GDM1 (cell line): ENCODE results near the gene CTSD.

Experiments
- DNase-seq: peaks from one replicate; lab custom pipeline; 2025; lab: John Stamatoyannopoulos, UW

Gene CTSD

GRCh38 chr11:1782831-1783724, 19.4 kb upstream of the CTSD start:
- no peak for DNase-seq

GRCh38 chr11:1782031-1782590, 18.4 kb upstream of the CTSD start:
- DNase-seq: no peak

DNA sequence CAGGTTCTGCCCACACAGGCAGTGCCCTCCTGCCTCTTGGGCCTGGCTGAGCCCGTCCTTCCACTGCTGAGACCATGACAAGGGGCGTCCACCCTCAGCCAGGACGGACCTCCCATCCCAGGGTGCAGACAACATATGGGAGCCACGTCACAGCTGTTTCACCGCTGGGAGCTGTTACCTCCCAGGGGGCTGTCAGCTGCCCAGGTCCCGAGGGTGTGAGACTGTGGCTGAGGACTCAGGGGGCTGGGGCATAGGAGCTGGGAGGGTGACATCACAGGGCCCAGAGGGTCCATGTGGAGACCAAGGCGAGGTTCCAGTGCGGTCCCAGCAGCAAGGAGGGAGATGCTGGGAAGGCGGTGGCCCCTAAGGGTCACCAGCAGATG, 17.9 kb upstream of the CTSD start:
- no peak for DNase-seq

- peak; percentile 48 for DNase-seq
Measured at GRCh38 chr11:1780700-1781592, 17.2 kb upstream of the CTSD start.

- DNase-seq: no peak
Measured at GRCh38 chr11:1779806-1780699, 16.3 kb upstream of the CTSD start.

- no peak for DNase-seq
Measured at GRCh38 chr11:1779034-1779805, 15.5 kb upstream of the CTSD start.

DNA sequence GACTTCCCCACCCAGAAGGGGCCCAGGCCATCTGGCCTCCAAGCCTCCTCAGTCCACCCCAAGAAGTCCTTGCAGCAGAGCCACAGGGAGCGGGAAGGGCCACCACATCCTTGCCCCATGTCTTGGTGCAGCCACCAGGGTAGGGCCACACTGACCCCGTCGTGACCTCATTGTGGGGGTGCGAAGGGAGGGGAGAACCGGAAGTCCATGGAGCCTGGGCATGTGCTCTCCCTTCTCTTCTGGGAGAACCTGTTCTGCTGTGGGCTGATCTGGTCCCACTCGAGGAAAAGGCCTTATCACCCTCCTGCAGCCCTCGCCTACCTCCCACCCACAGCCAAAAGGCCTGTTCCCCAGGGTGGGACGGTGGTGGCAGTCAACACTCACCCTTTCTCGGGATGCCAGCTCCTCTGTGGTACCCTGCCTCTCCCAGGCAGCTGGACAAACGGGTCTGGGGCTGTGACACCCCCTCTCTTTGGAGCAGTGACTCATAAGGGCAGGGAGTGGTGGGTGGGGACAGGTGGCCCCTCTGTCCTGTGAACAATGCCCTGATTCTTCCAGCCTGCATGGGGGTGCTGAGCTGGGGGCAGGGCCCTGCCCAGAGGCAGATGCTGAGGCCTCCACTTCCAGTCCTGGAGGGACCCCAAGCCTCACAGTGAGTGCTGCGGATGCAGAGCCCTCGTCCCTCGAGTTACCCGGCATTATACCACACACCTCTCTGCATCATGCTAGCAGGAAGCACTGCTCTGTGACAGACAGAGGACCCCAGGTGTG, 14.6 kb upstream of the CTSD start:
- DNase-seq: no peak

GRCh38 chr11:1777737-1778136, 14.0 kb upstream of the CTSD start:
- DNase-seq: no peak

DNA sequence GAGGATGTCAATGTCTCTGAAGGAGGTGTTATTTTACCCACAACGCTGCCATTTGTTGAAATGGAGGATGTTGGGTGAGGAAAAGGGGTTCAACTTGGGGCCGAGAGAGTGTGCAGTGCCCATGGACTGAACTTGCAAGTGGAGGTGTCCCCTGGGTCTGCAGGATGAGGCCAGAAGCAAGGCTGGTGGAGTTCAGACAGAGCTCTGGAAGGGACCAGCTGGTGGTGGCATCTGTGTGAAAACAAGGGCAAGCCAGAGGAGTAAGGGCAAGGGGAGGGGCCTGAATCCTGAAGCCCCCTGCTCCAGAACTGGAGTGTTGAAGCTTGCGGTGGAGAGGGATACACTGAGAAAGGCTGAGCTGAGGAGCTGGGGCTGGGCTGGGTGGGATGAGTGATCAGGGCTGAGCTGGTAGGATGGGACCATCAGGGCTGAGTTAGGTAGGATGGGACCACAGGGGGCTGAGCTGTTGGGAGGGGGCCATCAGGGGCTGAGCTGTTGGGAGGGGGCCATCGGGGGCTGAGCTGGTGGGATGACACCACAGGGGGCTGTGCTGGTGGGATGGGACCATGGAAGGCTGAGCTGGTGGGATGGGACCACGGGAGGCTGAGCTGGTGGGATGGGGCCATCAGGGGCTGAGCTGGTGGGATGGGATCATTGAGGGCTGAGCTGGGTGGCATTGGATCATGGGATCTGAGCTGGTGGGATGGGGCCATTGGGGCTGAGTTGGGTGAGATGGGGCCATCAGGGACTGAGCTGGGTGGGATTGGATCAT, 13.4 kb upstream of the CTSD start:
- DNase-seq: no peak

DNA sequence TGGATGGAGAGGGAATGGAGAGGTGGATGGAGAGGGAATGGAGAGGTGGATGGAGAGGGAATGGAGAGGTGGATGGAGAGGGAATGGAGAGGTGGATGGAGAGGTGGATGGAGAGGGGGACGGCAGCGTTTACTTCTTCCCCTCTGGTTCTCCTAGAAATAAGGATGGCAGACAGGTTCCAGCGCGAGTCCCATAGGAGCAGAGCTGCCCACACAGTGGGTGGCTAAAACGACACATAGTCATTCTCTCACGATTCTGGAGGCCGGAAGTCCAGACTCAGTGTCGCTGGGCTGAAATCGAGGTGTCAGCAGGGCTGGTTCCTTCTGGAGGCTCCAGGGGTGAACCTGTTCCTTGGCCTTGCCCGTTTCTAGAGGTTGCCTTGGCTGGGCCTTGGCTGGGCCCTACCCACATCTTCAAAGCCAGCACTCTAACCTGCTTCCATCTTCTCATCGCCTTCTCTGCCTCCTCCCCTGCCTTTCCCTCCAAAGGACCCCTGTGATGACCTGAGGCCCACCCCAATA, 12.7 kb upstream of the CTSD start:
- DNase-seq: no peak

- DNase-seq: no peak
Measured at GRCh38 chr11:1774886-1775285, 11.2 kb upstream of the CTSD start.

- no peak for DNase-seq
Measured at GRCh38 chr11:1773994-1774550, 10.3 kb upstream of the CTSD start.

DNA sequence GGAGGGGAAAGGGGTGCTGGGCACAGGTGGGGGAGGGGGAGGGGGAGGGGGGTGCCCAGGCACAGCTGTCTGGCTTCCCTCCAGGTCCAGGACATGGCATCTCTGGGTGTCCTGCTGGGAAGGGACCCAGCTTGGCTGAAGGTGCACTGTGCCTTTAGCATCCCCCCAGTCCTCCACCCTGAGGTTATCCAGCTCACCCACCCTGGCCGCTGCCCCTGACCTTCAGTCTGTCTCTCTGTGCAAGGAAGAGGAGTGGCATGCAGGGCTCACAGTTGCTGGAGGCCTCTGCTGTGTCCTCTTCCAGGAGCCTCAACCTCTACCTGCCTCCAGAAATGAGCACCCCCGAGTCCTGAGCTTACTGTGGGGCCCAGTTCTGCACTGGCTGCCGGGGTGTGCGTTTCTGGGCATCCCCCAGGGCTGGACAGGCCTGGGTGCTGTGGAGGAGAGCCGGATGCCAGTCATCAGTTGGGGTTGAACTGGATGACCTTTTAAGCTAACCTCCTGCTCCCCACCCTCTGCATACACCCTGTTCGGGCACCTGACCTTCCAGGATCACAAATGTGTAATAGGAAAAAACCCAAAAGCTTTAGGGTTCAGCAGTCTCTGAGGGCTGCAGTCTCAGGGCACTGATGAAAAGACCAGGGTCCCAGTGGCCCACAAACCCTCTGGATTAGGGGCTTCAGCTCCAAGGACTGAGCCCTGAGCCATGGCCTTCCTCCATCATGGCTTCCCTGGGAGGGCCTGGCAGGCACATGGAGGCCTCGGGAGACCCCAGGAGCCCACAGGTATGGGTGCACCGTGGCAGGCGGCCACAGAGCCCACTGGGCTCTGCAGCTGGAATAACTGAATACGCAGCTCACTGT, 9.6 kb upstream of the CTSD start:
- DNase-seq: no peak

GRCh38 chr11:1772270-1773130, 8.8 kb upstream of the CTSD start:
- peak; percentile 84 for DNase-seq

- DNase-seq: no peak
Measured at GRCh38 chr11:1771700-1772099, 8.0 kb upstream of the CTSD start.

GRCh38 chr11:1771273-1771672, 7.5 kb upstream of the CTSD start:
- DNase-seq: no peak

- DNase-seq: no peak
Measured at GRCh38 chr11:1770528-1770927, 6.8 kb upstream of the CTSD start.
